SK-N-MC (cell line): Measurements from ENCODE around the gene CCR5AS.

Experiments used
- EZH2 ChIP-seq: fragments of 200-600 bp; sonication (generic); IDR thresholded peaks from one replicate; pipeline ENCODE4 v1.6.1; 2017; ENCODE audit warnings: antibody characterized with exemption
- POLR2AphosphoS5 ChIP-seq: IDR thresholded peaks from 2 replicates; pipeline ENCODE4 v1.6.1; 2012; ENCODE audit warnings: mild to moderate bottlenecking, low read depth, low read length, borderline replicate concordance

GRCh38 chr3:46429250-46429649, 22.4 kb upstream of the CCR5AS start:
- no peak for TF ChIP-seq POLR2AphosphoS5
- no peak for TF ChIP-seq EZH2
